ENCODE data around the gene TRIP6. TPM values are rescaled to one million over a fixed set of nuclear protein-coding genes. Genes with fewer than 3 reads are reported as not detected.
A peak's percentile ranks its signal among the peaks of the same experiment; 100 is the strongest.

Gene TRIP6
- total RNA-seq, 1 donor from 2014 or later = 52.1 TPM

DNA sequence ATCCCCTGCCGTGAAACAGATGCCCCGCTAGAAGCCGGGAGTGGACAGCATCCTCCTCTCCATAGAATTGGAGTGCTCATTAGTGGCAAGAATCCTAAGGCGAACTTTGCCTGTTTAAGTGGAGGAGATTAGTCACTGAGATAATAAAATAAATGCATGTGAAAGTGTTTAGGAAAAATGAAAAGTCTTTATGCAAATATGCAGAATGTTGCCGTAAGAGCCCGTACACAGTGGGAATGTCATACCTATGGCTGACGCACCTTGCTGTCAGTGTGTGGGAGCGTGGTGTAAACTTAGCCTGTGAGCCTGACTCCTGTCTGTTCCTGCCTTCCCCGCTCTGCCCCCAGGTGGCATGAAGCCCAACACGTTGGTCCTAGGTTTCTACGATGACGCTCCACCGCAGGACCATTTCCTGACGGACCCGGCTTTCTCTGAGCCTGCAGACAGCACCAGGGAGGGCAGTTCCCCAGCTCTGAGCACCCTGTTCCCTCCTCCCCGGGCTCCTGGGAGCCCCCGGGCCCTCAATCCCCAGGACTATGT, 1.7 kb upstream of the TRIP6 start:
- peaks cover 41% of the 10 kb centered on the region for H3K4me1 ChIP-seq
- H3K27me3 ChIP-seq = no peaks in the 10 kb centered on the region
- no peaks in the 10 kb centered on the region for H3K9me3 ChIP-seq
- peak overlapping the region in 1 of 2 donors; percentile 86 for H3K4me3 ChIP-seq
- DNase-seq (ENCODE audit: extremely low spot score in 2 of 2) = no peak
- TF ChIP-seq POLR2A (IDR thresholded peaks at IDR 0.05) (no peak), POLR2AphosphoS5 (IDR thresholded peaks at IDR 0.05; ENCODE audit: insufficient read depth in 1 of 2, low read depth in 1 of 2) (no peak), CTCF (IDR thresholded peaks at IDR 0.05) (no peak)
- peaks cover 0 to 18% of the 10 kb centered on the region in 2 donors for H3K36me3 ChIP-seq
- H3K27ac ChIP-seq = peak overlapping the region; percentile 98
- intact Hi-C loops (cut with DNase I) = loop anchor here (10.0 kb wide), 1 partner anchor 321 kb away; no protein-coding TSS in a partner anchor

DNA sequence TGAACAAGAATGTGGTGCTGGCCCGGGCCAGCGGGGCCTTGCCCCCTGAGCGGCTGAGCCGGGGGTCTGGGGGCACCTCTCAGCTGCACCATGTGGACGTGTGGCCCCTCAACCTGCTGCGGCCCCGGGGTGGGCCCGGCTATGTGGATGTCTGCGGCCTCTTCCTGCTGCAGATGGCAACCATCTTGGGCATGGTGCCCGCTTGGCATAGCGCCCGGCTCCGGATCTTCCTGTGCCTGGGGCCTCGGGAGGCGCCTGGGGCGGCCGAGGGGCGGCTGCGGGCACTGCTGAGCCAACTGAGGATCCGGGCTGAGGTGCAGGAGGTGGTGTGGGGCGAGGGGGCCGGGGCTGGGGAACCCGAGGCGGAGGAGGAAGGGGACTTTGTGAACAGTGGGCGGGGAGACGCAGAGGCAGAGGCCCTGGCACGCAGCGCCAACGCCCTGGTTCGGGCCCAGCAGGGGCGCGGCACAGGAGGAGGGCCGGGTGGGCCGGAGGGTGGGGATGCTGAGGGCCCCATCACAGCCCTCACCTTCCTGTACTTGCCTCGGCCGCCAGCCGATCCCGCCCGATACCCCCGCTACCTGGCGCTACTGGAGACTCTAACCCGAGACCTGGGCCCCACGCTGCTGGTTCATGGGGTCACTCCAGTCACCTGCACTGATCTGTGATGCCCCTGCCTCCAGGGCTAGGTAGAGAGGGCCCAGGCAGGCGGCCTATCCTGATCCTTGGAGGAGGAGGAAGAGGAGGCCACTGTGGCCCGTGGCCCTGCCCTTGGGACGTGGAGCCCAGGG, 1.1 kb upstream of the TRIP6 start:
- intact Hi-C loops (cut with DNase I) = loop anchor here (10.0 kb wide), 1 partner anchor 321 kb away; no protein-coding TSS in a partner anchor
- H3K27ac ChIP-seq = peak overlapping the region; percentile 98
- peak in 1 of 2 donors; percentile 32 for TF ChIP-seq POLR2AphosphoS5 (IDR thresholded peaks at IDR 0.05; ENCODE audit: insufficient read depth in 1 of 2, low read depth in 1 of 2)
- TF ChIP-seq POLR2A (IDR thresholded peaks at IDR 0.05) = no peak
- no peak for TF ChIP-seq CTCF (IDR thresholded peaks at IDR 0.05)
- peaks cover 41% of the 10 kb centered on the region for H3K4me1 ChIP-seq
- no peaks in the 10 kb centered on the region for H3K27me3 ChIP-seq
- no peaks in the 10 kb centered on the region for H3K9me3 ChIP-seq
- peaks cover 0 to 18% of the 10 kb centered on the region in 2 donors for H3K36me3 ChIP-seq
- H3K4me3 ChIP-seq = peak overlapping the region; percentile 77 to 86
- DNase-seq (ENCODE audit: extremely low spot score in 2 of 2) = no peak

DNA sequence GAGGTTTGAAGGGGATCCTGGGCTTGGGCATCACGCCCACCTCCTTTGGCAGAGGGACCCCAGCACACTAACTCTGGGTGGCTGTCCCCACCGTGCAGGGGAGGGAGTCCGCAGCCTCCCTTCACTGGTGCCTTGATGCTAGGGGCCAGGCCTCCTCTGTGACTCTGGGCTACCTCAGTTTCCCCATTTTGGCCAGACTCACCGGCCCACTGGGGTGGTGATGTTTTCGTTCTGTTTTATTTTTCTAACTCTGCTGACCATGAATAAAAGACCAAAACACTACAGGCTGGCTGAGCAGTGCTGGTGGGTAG, 503 bp upstream of the TRIP6 start:
- peak overlapping the region; percentile 77 to 86 for H3K4me3 ChIP-seq
- TF ChIP-seq POLR2A (IDR thresholded peaks at IDR 0.05) (no peak), CTCF (IDR thresholded peaks at IDR 0.05) (no peak), POLR2AphosphoS5 (IDR thresholded peaks at IDR 0.05; ENCODE audit: insufficient read depth in 1 of 2, low read depth in 1 of 2) (no peak)
- H3K27me3 ChIP-seq = no peaks in the 10 kb centered on the region
- H3K4me1 ChIP-seq = peaks cover 41% of the 10 kb centered on the region
- DNase-seq (ENCODE audit: extremely low spot score in 2 of 2) = no peak
- H3K9me3 ChIP-seq = no peaks in the 10 kb centered on the region
- peaks cover 0 to 18% of the 10 kb centered on the region in 2 donors for H3K36me3 ChIP-seq
- intact Hi-C loops (cut with DNase I) = loop anchor here (10.0 kb wide), 1 partner anchor 322 kb away; no protein-coding TSS in a partner anchor
- H3K27ac ChIP-seq = peak overlapping the region; percentile 98

DNA sequence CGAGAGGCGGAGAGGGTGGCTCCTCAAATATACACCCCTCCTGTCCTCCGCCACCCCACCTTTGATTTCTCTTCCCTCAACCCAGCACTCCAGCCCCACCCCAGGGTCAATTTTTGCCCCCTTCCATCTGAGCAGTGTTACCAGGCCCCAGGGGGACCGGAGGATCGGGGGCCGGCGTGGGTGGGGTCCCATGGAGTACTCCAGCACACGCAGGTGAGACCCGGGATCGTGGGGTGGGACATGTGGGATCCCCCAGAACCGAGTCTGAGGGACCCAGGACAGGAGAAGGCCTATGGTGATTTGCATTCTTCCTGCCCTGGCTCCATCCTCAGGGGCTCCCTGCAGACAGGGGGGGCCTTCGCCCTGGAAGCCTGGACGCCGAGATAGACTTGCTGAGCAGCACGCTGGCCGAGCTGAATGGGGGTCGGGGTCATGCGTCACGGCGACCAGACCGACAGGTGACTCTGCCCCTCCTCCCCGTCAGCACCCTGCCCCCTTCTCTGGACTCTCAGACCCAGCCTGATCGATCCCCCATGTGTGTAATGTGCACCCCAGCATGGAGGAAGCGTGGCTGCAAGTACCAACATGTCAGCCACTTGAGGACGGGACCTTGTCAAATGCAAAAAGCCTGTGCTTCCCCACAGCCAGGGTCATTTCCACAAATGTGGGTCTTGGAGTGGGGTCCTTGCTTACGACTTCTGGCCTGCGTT, 744 bp downstream of the TRIP6 start:
- peaks cover 41% of the 10 kb centered on the region for H3K4me1 ChIP-seq
- H3K4me3 ChIP-seq = peak overlapping the region; percentile 77 to 86
- no peaks in the 10 kb centered on the region for H3K9me3 ChIP-seq
- H3K27ac ChIP-seq = peak overlapping the region; percentile 98
- no peak for DNase-seq (ENCODE audit: extremely low spot score in 2 of 2)
- TF ChIP-seq POLR2A (IDR thresholded peaks at IDR 0.05) (no peak), CTCF (IDR thresholded peaks at IDR 0.05) (no peak), POLR2AphosphoS5 (IDR thresholded peaks at IDR 0.05; ENCODE audit: insufficient read depth in 1 of 2, low read depth in 1 of 2) (no peak)
- intact Hi-C loops (cut with DNase I) = loop anchor here (10.0 kb wide), 1 partner anchor 323 kb away; no protein-coding TSS in a partner anchor
- H3K36me3 ChIP-seq = peaks cover 0 to 29% of the 10 kb centered on the region in 2 donors
- no peaks in the 10 kb centered on the region for H3K27me3 ChIP-seq

Data from vagina (tissue), 2 donors.